SK-N-SH treated with all-trans-retinoic acid at 6 μM for 48 hours (cell line): Measurements from ENCODE around the gene ISCA2.

Source experiments
- ARNTL ChIP-seq: fragments of 450-650 bp; formaldehyde crosslinking; IDR thresholded peaks from 2 replicates; pipeline ENCODE4 v1.5.0; 2020; ENCODE audit warnings: low read depth, mild to moderate bottlenecking, moderate library complexity, borderline replicate concordance
- CSDC2 ChIP-seq: fragments of 250-450 bp; sonication (Bioruptor Pico); IDR thresholded peaks from 2 replicates; pipeline ENCODE4 v1.5.0; 2020; ENCODE audit warnings: mild to moderate bottlenecking, moderate library complexity
- ESRRG ChIP-seq: fragments of 250-450 bp; sonication (Bioruptor Pico); IDR thresholded peaks from 2 replicates; pipeline ENCODE4 v1.6.1; 2021; ENCODE audit warnings: mild to moderate bottlenecking
- GLIS3 ChIP-seq: fragments of 250-450 bp; sonication (Bioruptor Pico); IDR thresholded peaks from 2 replicates; pipeline ENCODE4 v1.5.0; 2020; ENCODE audit warnings: mild to moderate bottlenecking, moderate library complexity
- PATZ1 ChIP-seq: fragments of 250-450 bp; sonication (Bioruptor Pico); IDR thresholded peaks from 2 replicates; pipeline ENCODE4 v1.8.0; 2020; ENCODE audit warnings: mild to moderate bottlenecking, moderate library complexity, borderline replicate concordance
- POU6F1 ChIP-seq: fragments of 250-450 bp; sonication (Bioruptor Pico); IDR thresholded peaks from 2 replicates; pipeline ENCODE4 v1.8.0; 2021; ENCODE audit warnings: low read depth, mild to moderate bottlenecking, moderate library complexity, borderline replicate concordance
- PPARA ChIP-seq: fragments of 250-450 bp; sonication (Bioruptor Pico); IDR thresholded peaks from 2 replicates; pipeline ENCODE4 v1.5.0; 2020; ENCODE audit warnings: mild to moderate bottlenecking, borderline replicate concordance
- RARB ChIP-seq: fragments of 250-450 bp; sonication (Bioruptor Pico); IDR thresholded peaks from 2 replicates; pipeline ENCODE4 v1.8.0; 2021; ENCODE audit warnings: mild to moderate bottlenecking, moderate library complexity
- ZC3H10 ChIP-seq: fragments of 250-450 bp; sonication (Bioruptor Pico); IDR thresholded peaks from 2 replicates; pipeline ENCODE4 v1.5.1; 2021; ENCODE audit warnings: mild to moderate bottlenecking, moderate library complexity
- ZFP3 ChIP-seq: fragments of 250-450 bp; sonication (Bioruptor Pico); IDR thresholded peaks from 2 replicates; pipeline ENCODE4 v1.5.0; 2020; ENCODE audit warnings: mild to moderate bottlenecking, moderate library complexity
- ZFP30 ChIP-seq: fragments of 450-650 bp; formaldehyde crosslinking; IDR thresholded peaks from 2 replicates; pipeline ENCODE4 v1.5.0; 2022; ENCODE audit warnings: mild to moderate bottlenecking, moderate library complexity
- ZNF565 ChIP-seq: fragments of 450-650 bp; formaldehyde crosslinking; conservative IDR thresholded peaks from 2 replicates; pipeline ENCODE4 v1.5.0; 2020; ENCODE audit warnings: low read depth, mild to moderate bottlenecking, moderate library complexity
- ZNF70 ChIP-seq: fragments of 450-650 bp; formaldehyde crosslinking; IDR thresholded peaks from 2 replicates; pipeline ENCODE4 v1.5.0; 2020; ENCODE audit warnings: mild to moderate bottlenecking, moderate library complexity
- TF ChIP-seq, protein P1 (sequence below): fragments of 250-450 bp; sonication (Bioruptor Pico); IDR thresholded peaks from 2 replicates; pipeline ENCODE4 v1.5.1; 2021; ENCODE audit warnings: mild to moderate bottlenecking, moderate library complexity

DNA sequence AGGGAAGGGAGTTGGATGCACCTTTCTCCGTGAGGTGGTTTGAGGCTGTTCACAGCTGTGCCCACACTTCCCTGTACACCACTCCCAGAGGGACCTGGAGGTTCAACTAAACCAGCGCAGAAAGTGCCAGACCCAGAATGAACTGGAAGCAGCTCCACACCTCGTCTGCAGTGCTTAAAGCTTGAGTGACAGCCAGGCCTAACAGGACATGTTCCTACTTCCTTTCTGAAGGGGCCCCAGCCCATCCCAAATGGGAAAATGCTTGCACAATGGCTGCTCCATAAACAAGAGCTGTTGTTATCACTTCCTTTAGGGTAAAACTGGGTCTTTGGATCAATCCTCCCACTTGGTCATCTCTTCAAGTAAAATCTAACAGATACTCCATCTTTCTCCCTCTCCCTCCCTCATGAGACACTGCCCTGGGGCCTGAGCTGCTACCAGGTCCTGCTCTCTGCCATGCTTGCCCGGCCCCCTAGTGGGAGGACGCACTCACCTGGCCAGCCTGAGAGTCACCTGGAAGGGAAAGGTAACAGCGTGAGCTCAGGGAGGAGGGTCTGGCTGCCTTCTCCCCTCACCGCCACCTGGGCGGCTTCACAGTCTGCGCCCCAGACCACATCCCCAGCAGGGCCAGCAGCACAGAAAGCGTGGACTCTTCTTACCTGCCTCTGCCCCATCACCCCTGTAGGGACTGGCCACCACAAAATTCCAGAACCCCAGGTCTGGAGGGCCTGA lies 33.5 kb downstream of the ISCA2 start:
- no peak for TF ChIP-seq POU6F1
- TF ChIP-seq, protein P1, sequence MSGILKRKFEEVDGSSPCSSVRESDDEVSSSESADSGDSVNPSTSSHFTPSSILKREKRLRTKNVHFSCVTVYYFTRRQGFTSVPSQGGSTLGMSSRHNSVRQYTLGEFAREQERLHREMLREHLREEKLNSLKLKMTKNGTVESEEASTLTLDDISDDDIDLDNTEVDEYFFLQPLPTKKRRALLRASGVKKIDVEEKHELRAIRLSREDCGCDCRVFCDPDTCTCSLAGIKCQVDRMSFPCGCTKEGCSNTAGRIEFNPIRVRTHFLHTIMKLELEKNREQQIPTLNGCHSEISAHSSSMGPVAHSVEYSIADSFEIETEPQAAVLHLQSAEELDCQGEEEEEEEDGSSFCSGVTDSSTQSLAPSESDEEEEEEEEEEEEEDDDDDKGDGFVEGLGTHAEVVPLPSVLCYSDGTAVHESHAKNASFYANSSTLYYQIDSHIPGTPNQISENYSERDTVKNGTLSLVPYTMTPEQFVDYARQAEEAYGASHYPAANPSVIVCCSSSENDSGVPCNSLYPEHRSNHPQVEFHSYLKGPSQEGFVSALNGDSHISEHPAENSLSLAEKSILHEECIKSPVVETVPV (CRISPR knock-in tag) = no peak
- no peak for TF ChIP-seq ZFP30
- TF ChIP-seq PPARA (CRISPR knock-in tag) = no peak
- TF ChIP-seq ZNF70 (CRISPR knock-in tag) = no peak
- no peak for TF ChIP-seq ARNTL (CRISPR knock-in tag)
- no peak for TF ChIP-seq ESRRG (CRISPR knock-in tag)
- TF ChIP-seq PATZ1 (CRISPR knock-in tag) = no peak
- TF ChIP-seq CSDC2 (CRISPR knock-in tag) = no peak
- no peak for TF ChIP-seq GLIS3
- TF ChIP-seq ZFP3 (CRISPR knock-in tag) = no peak
- no peak for TF ChIP-seq RARB
- TF ChIP-seq ZC3H10 (CRISPR knock-in tag) = no peak
- no peak for TF ChIP-seq ZNF565
